ENCODE results near the gene ASCL1. TPM values are rescaled to one million over a fixed set of nuclear protein-coding genes. Genes with fewer than 3 reads are reported as not detected.

Gene ASCL1
- total RNA-seq, 1 donor from 2014 or later, result not detected

DNA sequence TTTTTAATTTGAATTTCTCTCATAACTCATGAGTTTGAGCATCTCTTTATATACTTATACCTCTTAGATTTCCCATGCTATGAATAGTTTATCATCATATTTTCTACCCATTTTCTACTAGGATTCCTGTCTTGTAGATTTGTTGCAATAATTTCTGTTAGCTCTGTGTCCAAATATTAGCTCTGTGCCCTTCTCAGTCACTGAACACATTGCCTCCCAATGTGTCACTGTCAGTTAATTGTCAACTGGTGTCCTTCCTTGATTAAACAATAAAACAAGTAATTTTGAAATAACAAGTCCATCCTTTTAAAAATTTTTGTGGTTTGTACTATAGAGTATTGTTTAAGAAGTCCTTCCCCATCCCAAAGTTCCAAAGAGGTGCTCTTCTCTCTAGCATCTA lies 36.2 kb upstream of the ASCL1 start:
- Histone ChIP-seq H3K27me3 (ENCODE audit: control insufficient read depth, insufficient read depth, low read length) (no peaks in the 10 kb centered on the region), H3K36me3 (ENCODE audit: control insufficient read depth, insufficient read depth, low read length) (no peaks in the 10 kb centered on the region), H3K4me3 (ENCODE audit: low read depth, low read length) (no peak overlapping the region)
- no peak for TF ChIP-seq CTCF (IDR thresholded peaks at IDR 0.05; ENCODE audit: insufficient read depth, low read length, severe bottlenecking)
- FAIRE-seq, result no peak
- DNase-seq (ENCODE audit: low read depth), result no peak

DNA sequence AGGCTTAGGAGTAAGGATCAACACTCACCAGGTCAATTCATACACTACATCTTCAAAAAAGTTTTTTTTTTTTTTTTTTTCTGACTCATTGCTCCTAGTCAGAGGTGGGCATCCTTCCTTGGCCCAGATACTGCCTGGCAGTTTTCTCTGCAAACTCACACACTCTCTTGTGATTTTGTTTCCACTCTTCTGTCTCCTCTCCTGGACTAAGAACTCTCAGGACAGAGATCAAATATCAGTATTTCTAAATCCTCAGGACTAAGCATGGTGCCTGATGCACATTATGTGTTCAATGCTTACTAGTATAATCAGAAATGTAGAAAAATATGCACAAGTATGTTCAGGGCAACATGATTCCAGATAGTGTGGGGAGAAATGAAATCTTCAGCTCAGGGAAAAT lies 30.3 kb upstream of the ASCL1 start:
- no peak overlapping the region for H3K4me3 ChIP-seq (ENCODE audit: low read depth, low read length)
- DNase-seq (ENCODE audit: low read depth) (no peak), FAIRE-seq (no peak)
- H3K27me3 ChIP-seq (ENCODE audit: control insufficient read depth, insufficient read depth, low read length), result no peaks in the 10 kb centered on the region
- TF ChIP-seq CTCF (IDR thresholded peaks at IDR 0.05; ENCODE audit: insufficient read depth, low read length, severe bottlenecking), result no peak
- no peaks in the 10 kb centered on the region for H3K36me3 ChIP-seq (ENCODE audit: control insufficient read depth, insufficient read depth, low read length)

DNA sequence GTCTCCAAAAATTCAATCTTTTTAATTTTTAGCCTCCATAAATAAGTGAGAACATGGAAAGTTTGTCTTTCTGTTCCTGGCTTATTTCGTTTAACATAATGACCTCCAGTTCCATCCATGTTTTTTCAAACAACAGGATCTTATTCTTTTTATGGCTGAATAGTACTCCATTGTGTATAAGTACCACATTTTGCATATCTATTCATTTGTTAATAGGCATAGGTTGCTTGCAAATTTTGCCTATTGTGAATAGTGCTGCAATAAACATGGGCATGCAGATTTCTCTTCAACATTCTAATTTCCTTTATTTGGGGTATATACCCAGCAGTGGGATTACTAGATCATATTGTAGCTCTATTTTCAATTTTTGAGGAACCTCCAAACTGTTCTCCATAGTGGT lies 24.3 kb upstream of the ASCL1 start:
- no peak overlapping the region for H3K4me3 ChIP-seq (ENCODE audit: low read depth, low read length)
- FAIRE-seq (no peak), DNase-seq (ENCODE audit: low read depth) (no peak)
- H3K36me3 ChIP-seq (ENCODE audit: control insufficient read depth, insufficient read depth, low read length), result no peaks in the 10 kb centered on the region
- no peaks in the 10 kb centered on the region for H3K27me3 ChIP-seq (ENCODE audit: control insufficient read depth, insufficient read depth, low read length)
- no peak for TF ChIP-seq CTCF (IDR thresholded peaks at IDR 0.05; ENCODE audit: insufficient read depth, low read length, severe bottlenecking)

DNA sequence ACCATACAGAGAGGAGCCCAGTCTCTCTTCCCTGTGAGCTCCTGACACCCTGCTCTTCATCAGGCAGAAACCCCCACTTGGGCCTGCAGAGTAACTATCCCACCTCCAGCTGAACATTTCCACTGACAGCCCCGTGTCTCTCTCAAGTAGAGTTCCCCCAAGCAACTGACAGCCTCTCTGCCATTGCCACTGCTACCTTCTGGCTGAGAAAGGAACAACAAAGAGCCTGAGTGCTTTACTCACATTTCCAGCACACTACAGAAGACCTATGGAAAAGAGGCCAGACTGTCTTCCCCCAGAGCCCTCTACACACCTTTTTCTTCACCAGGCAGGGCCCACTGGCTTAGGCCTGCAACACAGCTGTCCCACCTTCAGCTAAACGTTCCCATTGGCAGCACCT lies 18.4 kb upstream of the ASCL1 start:
- no peak for FAIRE-seq
- no peaks in the 10 kb centered on the region for H3K36me3 ChIP-seq (ENCODE audit: control insufficient read depth, insufficient read depth, low read length)
- no peak for DNase-seq (ENCODE audit: low read depth)
- no peak overlapping the region for H3K4me3 ChIP-seq (ENCODE audit: low read depth, low read length)
- TF ChIP-seq CTCF (IDR thresholded peaks at IDR 0.05; ENCODE audit: insufficient read depth, low read length, severe bottlenecking), result no peak
- no peaks in the 10 kb centered on the region for H3K27me3 ChIP-seq (ENCODE audit: control insufficient read depth, insufficient read depth, low read length)

DNA sequence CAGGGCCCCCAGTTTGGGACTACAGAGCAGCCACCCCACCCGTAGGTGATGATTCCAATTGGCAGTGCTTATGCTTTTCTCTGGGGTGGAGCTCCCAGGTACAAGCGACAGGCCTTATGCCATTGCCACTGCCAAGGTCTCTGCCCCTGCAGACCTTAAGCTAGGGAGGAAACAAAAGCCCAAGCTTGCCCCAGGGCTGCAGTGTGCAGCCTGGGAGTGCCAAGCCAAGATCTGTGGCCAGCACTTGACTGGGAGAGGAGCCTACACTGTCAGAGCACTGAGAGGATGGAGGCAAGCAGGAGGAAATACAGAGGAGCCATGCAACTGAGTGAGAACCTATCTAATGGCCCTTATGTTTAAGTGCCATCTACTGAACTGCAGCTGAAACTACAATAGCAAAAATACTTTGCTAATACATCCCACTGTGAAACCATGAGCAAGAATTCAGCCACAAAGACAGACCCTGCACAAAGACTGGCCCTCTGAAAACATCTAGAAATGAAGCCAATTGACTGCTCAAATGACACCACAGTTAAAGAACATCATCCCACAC lies 17.7 kb upstream of the ASCL1 start:
- TF ChIP-seq CTCF (IDR thresholded peaks at IDR 0.05; ENCODE audit: insufficient read depth, low read length, severe bottlenecking), result no peak
- Histone ChIP-seq H3K36me3 (ENCODE audit: control insufficient read depth, insufficient read depth, low read length) (no peaks in the 10 kb centered on the region), H3K4me3 (ENCODE audit: low read depth, low read length) (no peak overlapping the region), H3K27me3 (ENCODE audit: control insufficient read depth, insufficient read depth, low read length) (no peaks in the 10 kb centered on the region)
- DNase-seq (ENCODE audit: low read depth) (no peak), FAIRE-seq (no peak)

DNA sequence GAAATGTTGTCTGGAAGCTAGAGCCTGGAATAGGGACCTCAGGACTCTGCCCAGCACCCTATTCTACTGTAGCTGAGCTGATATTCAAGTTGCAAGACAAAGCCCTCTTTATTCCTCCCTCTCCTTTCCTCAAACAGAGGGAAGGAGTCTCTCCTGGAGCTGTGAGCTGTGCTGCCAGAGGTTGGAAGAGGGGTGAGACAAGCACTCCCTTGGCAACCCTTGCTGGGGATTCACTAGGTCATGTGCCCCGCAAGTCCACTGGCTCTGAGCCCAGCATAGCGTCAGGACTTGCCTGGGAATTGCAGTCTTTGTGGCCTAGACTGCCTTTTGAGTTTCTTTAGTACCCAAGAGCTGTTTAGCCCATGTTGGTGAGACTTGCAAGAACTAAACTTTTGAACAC lies 11.4 kb upstream of the ASCL1 start:
- no peak for FAIRE-seq
- H3K36me3 ChIP-seq (ENCODE audit: control insufficient read depth, insufficient read depth, low read length), result no peaks in the 10 kb centered on the region
- H3K27me3 ChIP-seq (ENCODE audit: control insufficient read depth, insufficient read depth, low read length), result peaks cover 5% of the 10 kb centered on the region
- no peak for DNase-seq (ENCODE audit: low read depth)
- TF ChIP-seq CTCF (IDR thresholded peaks at IDR 0.05; ENCODE audit: insufficient read depth, low read length, severe bottlenecking), result no peak
- H3K4me3 ChIP-seq (ENCODE audit: low read depth, low read length), result no peak overlapping the region
